ENCODE data around the gene CACYBP. TPM values are rescaled to one million over a fixed set of nuclear protein-coding genes. Genes with fewer than 3 reads are reported as not detected.

CACYBP gene
- total and polyA plus RNA-seq, 2 of the 13 experiments (the other 11 are each of a cell fraction or from before 2014, with no cell fraction given): 18.4 to 183 TPM

DNA sequence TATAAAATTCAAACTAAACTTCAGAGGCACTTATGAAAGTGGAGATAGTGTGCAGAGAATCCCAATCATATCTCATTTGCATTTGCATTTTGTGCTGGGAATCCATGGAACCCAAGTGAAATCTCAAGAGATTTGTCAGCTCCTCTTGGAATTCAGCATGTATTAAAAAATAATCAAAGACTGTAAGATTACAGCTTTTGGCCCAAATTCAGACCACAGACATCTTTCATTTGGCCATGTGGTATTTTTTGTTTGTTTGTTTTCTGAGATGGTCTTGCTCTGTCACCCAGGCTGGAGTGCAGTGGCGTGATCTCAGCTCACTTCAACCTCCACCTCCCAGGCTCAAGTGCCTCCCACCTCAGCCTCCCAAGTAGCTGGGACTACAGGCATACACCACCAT lies 3.8 kb upstream of the CACYBP start:
- no peaks in the 10 kb centered on the region for H3K9me3 ChIP-seq (ENCODE audit: low read length)
- H3K27ac ChIP-seq (ENCODE audit: extremely low read length, insufficient read depth, low read length): peak overlapping the region; percentile 30
- DNase-seq (ENCODE audit: low spot score) (no peak), FAIRE-seq (no peak), ATAC-seq (no peak)
- no peak overlapping the region for H3K4me2 ChIP-seq (ENCODE audit: low read depth, low read length)
- in situ Hi-C loops (cut with HindIII; ENCODE audit: extremely low pct_ligation_motif_present, low pct_unique_long_range_greater_than_20kb): loop anchor here (5.0 to 25.0 kb wide), 2 partner anchors 224 to 734 kb away; no protein-coding TSS in a partner anchor
- H3K4me3 ChIP-seq (replicated peaks in 1 of 3; ENCODE audit: insufficient read depth in 1 of 3, low read depth in 2 of 3, low read length in 3 of 3): no peak overlapping the region
- H3K4me1 ChIP-seq (ENCODE audit: insufficient read depth, low read length): peaks cover 45% of the 10 kb centered on the region
- no TSS peak for BruUV-seq (replicated peaks)
- WGBS (ENCODE audit: low lambda C conversion rate): 100% methylated on average over 1 of the region's 1 CpG
- CTCF ChIA-PET (ENCODE audit: low intra/inter-chr PET ratio, low total read pairs): no interaction called here
- POLR2A ChIA-PET: no interaction called here
- no peaks in the 10 kb centered on the region; a peak in 1 of 5 replicates for H3K27me3 ChIP-seq (ENCODE audit: control insufficient read depth in 1 of 2, insufficient read depth in 2 of 2, low read length in 2 of 2)
- H2AFZ ChIP-seq (ENCODE audit: low read length): no peak overlapping the region
- no peaks in the 10 kb centered on the region for H4K20me1 ChIP-seq (ENCODE audit: insufficient read depth, low read length)
- H3K36me3 ChIP-seq (replicated peaks in 1 of 2; ENCODE audit: control insufficient read depth in 1 of 2, insufficient read depth in 2 of 2, low read length in 2 of 2): no peaks in the 10 kb centered on the region; a peak in 2 of 5 replicates
- intact Hi-C loops (cut with micrococcal nuclease; ENCODE audit: unreplicated experiment): loop anchor here (5.0 kb wide), 3 partner anchors 44 to 729 kb away; no protein-coding TSS in a partner anchor
- peaks cover 8% of the 10 kb centered on the region for H3K79me2 ChIP-seq (ENCODE audit: insufficient read depth, low read length)
- TF ChIP-seq ZNF224 (CRISPR knock-in tag; IDR thresholded peaks at IDR 0.05) (no peak), SATB2 (CRISPR knock-in tag; IDR thresholded peaks at IDR 0.05) (no peak), CBFB (CRISPR knock-in tag; IDR thresholded peaks at IDR 0.05) (no peak), ARHGAP35 (CRISPR knock-in tag; IDR thresholded peaks at IDR 0.05; ENCODE audit: borderline replicate concordance) (no peak), ZNF329 (CRISPR knock-in tag; IDR thresholded peaks at IDR 0.05; ENCODE audit: low read depth) (no peak), ZSCAN29 (CRISPR knock-in tag; conservative IDR thresholded peaks at IDR 0.05) (no peak), ATAD3A (CRISPR knock-in tag; IDR thresholded peaks at IDR 0.05) (no peak), ZNF772 (CRISPR knock-in tag; IDR thresholded peaks at IDR 0.05) (no peak), AKAP8 (CRISPR knock-in tag; IDR thresholded peaks at IDR 0.05) (no peak), CENPX (CRISPR knock-in tag; IDR thresholded peaks at IDR 0.05) (no peak), RXRB (CRISPR knock-in tag; IDR thresholded peaks at IDR 0.05; ENCODE audit: borderline replicate concordance) (no peak), EED (CRISPR knock-in tag; IDR thresholded peaks at IDR 0.05) (no peak), ZNF33B (CRISPR knock-in tag; IDR thresholded peaks at IDR 0.05) (no peak), ZEB1 (IDR thresholded peaks at IDR 0.05; ENCODE audit: insufficient replicate concordance, low read depth) (no peak), MATR3 (CRISPR knock-in tag; IDR thresholded peaks at IDR 0.05) (no peak)
- TF ChIP-seq, protein P1, sequence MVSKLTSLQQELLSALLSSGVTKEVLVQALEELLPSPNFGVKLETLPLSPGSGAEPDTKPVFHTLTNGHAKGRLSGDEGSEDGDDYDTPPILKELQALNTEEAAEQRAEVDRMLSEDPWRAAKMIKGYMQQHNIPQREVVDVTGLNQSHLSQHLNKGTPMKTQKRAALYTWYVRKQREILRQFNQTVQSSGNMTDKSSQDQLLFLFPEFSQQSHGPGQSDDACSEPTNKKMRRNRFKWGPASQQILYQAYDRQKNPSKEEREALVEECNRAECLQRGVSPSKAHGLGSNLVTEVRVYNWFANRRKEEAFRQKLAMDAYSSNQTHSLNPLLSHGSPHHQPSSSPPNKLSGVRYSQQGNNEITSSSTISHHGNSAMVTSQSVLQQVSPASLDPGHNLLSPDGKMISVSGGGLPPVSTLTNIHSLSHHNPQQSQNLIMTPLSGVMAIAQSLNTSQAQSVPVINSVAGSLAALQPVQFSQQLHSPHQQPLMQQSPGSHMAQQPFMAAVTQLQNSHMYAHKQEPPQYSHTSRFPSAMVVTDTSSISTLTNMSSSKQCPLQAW (CRISPR knock-in tag; IDR thresholded peaks at IDR 0.05): no peak
- H3K9ac ChIP-seq (ENCODE audit: insufficient read depth, low read depth, low read length): no peak overlapping the region

Data from HepG2 (cell line).